Stimulated activated CD8-positive, alpha-beta memory T cell treated with anti-CD3 and anti-CD28 coated beads, Interleukin-2, amount 100 ng/mL, for 48 hours (primary cell): Measurements from ENCODE around the gene KLHL15.

Experiments used
- DNase-seq, 2 donors: peaks; one replicate each; pipeline ENCODE4 v3.0.0-alpha.2; 2020; ENCODE audit warnings: low read depth in 2 of 2

The KLHL15 gene

DNA sequence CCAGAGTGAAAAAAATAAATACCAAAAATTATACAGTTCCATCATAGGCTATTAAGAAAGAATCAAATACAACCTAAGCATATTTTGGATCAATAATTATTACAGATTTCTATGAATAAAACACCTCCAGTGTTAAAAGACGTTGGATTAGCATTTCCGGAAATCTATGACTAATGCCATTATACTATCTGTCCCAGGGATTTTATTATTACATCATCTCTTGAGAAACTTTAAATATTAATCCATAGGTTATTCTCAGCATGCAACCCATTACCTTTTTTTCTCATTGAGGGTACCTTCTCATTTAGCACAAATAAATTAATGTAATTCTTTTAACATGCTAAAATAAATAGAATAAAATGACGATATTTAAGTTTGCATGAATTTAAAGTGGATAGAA, 74.6 kb downstream of the KLHL15 start:
- no peak for DNase-seq

DNA sequence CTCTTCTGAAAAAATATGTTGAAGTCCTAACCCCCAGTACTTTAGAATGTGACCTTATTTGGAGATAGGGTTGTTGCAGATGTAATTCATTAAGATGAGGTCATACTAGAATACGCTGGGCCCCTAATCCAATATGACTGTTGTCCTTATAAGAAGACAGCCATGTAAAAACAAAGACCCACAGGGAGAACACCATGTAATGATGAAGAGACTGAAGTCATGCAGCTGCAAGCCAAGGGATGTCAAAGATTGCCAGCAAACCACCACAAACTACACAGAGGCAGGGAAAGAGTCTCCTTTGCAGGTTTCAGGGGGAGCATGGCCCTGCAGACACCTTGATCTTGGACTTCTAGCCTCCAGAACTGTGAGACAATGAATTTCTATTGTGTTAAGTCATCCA, 81.8 kb downstream of the KLHL15 start:
- DNase-seq = no peak

DNA sequence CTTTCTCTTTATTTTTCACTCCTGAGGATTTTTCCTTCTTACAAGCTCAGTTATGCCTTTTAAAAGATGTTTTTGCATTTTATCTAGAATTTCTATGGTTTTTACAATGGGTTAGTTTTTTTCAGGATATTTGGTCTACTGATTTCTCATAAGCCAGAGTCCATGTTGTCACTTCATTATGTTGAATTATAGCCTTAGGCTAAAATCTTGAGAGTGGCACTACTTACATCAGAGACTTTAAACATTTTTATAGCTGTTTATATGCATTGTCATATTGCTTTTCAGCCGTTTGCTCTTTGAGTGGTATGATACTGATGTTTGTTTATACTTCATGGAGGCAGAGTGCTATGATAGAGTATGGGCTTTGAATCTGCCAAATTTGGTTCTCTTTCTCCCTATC, 82.8 kb downstream of the KLHL15 start:
- no peak for DNase-seq

DNA sequence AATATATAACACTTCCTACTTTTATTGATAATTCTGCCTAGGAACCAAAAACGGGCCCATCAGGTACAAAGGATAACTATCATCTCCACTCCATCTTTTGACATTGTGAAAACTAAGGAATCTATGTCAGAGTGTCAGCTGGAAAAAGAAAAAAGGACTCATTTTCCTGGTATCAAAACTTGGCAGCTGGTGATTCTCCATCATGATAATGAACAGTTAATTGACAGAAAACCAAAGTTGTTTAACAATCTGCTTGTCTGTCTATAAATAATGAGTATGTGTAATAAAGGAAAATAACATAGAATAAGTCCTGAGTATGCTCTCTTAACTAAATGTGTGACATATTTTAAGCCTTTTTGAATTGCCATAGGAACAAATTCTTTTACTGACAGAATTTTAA, 87.8 kb downstream of the KLHL15 start:
- DNase-seq = no peak

DNA sequence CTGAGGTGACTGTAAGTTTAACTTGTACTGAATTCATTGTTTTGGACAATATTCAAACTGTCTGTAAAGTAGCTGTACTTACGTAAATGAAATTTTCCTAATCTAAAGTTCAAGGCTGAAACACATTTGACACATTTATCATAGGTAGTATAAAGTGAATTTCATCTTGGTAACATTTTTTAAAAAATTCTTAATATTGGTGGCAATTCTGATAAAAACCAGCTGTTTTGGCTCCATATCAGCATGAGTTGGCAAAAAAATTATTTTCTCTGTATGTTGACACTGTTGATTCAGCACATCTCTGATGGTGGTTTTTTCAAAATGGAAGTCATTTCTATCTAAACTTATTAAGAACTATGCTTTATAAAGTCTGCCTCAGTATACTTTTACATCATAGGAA, 88.3 kb downstream of the KLHL15 start:
- DNase-seq = no peak

DNA sequence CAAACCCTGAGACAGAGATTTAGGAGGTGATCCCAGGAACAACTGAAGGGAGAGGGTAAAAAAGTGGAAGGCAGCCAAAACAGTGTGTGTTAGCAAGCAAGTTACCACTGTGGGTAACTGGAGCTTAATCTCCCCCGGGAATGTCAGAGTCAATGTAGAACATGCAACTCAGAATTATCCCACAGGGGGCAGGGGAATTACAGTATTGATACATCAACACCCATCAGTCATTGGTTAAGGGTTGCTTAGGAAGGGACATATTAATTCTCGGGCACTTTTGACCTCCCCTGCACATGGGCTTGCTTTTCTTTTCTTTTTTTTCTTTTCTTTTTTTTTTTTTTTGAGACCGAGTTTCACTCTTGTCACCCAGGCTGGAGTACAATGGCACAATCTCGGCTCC, 89.9 kb downstream of the KLHL15 start:
- DNase-seq = no peak

DNA sequence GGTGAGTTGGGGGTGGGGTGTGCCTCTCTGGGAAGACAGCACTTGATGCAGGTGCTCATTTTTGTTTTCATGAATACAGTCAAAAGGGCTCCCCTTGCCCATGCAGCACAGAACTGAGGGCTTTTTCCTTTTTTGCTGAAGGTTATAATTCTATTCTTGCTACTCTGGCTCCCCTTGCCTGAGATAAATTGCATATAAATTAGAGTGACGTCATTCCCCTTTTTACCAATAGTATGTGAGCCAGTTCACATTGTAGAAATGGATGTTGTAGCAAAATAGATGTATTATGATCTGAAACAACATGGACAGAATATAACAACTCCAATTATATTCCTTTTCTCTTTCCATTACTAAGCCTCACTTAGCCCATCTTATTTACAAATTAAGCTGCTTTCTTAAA, 90.8 kb downstream of the KLHL15 start:
- no peak for DNase-seq

DNA sequence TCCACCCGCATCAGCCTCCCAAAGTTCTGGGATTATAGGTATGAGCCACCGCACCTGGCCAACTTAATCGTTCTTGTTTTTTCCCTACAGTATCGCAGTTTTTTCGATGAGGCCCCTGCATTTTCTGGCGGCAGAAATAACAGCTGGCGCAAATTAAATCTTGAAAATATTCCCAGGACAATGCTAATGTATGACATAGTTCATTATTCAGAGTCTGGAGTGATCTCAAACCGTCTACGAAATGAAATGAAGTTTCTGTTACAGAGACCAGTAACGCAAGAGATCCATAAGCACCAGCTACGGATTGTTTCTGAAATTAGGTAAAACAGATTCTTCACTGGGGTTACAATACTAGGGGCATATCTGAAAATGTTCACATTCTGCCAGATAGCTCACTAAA, 91.9 kb downstream of the KLHL15 start:
- no peak for DNase-seq
